Caco-2 (cell line): ENCODE results near the gene RIMKLB. TPM values are rescaled to one million over a fixed set of nuclear protein-coding genes. Genes with fewer than 3 reads are reported as not detected.

Source experiments
- BruUV-seq: library from RNA; stranded (reverse); fragments of 400-500 nt; replicated peaks from 2 replicates; lab custom pipeline; 2021; lab: Mats Ljungman, UMichigan
- CTCF ChIA-PET: fragments of 300-600 bp; sonication (Branson Sonifier 250); formaldehyde crosslinking; loops from one replicate; lab custom pipeline; 2022; ENCODE audit warnings: antibody characterized with exemption; lab: Charles Lee
- POLR2A ChIA-PET: fragments of 300-600 bp; sonication (Branson Sonifier 250); formaldehyde crosslinking; loops from one replicate; lab custom pipeline; 2022; ENCODE audit warnings: antibody characterized with exemption; lab: Charles Lee
- DNase-seq, 2 experiments: peaks; one replicate each; pipeline versions ENCODE4 v3.0.0 to v3.0.0-alpha.2; 2020 to 2022
- H3K27me3 ChIP-seq: replicated peaks from 2 replicates; pipeline ENCODE4 v1.6.0; 2011; ENCODE audit warnings: low read length; ENCODE audit not compliant: control insufficient read depth, insufficient read depth
- H3K36me3 ChIP-seq: 2 replicates; pipeline ENCODE4 v1.5.1; 2011; ENCODE audit warnings: low read length; ENCODE audit not compliant: control insufficient read depth, insufficient read depth
- H3K4me1 ChIP-seq: fragments of 250-450 bp; sonication (Bioruptor Pico); 2 replicates; pipeline ENCODE4 v1.5.1; 2020; ENCODE audit warnings: mild to moderate bottlenecking
- H3K4me3 ChIP-seq: 2 replicates; pipeline ENCODE4 v1.5.1; 2011; ENCODE audit warnings: low read depth, mild to moderate bottlenecking, control low read depth, low read length
- H3K9me3 ChIP-seq: fragments of 250-450 bp; sonication (Bioruptor Pico); 2 replicates; pipeline ENCODE4 v1.5.1; 2020; ENCODE audit warnings: mild to moderate bottlenecking, moderate library complexity
- H3K27ac Mint-ChIP-seq: one replicate; pipeline ENCODE4 v1.8.0; 2022; ENCODE audit warnings: mixed read lengths; ENCODE audit not compliant: unreplicated experiment
- H3K27me3 Mint-ChIP-seq: one replicate; pipeline ENCODE4 v1.8.0; 2022; ENCODE audit warnings: mixed read lengths; ENCODE audit not compliant: insufficient read depth, unreplicated experiment
- H3K36me3 Mint-ChIP-seq: one replicate; pipeline ENCODE4 v1.8.0; 2022; ENCODE audit warnings: mild to moderate bottlenecking, mixed read lengths; ENCODE audit not compliant: insufficient read depth, unreplicated experiment
- H3K4me1 Mint-ChIP-seq: one replicate; pipeline ENCODE4 v1.8.0; 2022; ENCODE audit warnings: low read depth, mixed read lengths; ENCODE audit not compliant: unreplicated experiment
- H3K4me3 Mint-ChIP-seq: one replicate; pipeline ENCODE4 v1.8.0; 2022; ENCODE audit warnings: mild to moderate bottlenecking, moderate library complexity, mixed read lengths; ENCODE audit not compliant: unreplicated experiment
- H3K9me3 Mint-ChIP-seq: one replicate; pipeline ENCODE4 v1.8.0; 2022; ENCODE audit warnings: mixed read lengths; ENCODE audit not compliant: unreplicated experiment
- CTCF ChIP-seq, 2 experiments: fragments of 200-600 bp in 1 of 2; IDR thresholded peaks; 1 replicate in 1 of 2; 2 replicates in 1 of 2; pipeline versions ENCODE4 v1.5.1 to v1.8.0; 2011 to 2022; ENCODE audit warnings: antibody characterized with exemption in 1 of 2, control low read depth in 1 of 2, inconsistent platforms in 1 of 2, low read depth in 1 of 2, low read length in 1 of 2, mild to moderate bottlenecking in 1 of 2, moderate library complexity in 1 of 2; ENCODE audit not compliant: insufficient read depth in 1 of 2, severe bottlenecking in 1 of 2, unreplicated experiment in 1 of 2
- intact Hi-C: fragments of 100-400 bp; cut with micrococcal nuclease; formaldehyde crosslinking; loops from one replicate; pipeline ENCODE4 v1.10.0; 2022; ENCODE audit not compliant: unreplicated experiment
- total RNA-seq: library from RNA; stranded (reverse); gene quantifications from 2 replicates; pipeline ENCODE4 v1.2.3, GENCODE V29; 2022

The RIMKLB gene
- total RNA-seq, 1 experiment from 2014 or later, result 3.3 TPM

DNA sequence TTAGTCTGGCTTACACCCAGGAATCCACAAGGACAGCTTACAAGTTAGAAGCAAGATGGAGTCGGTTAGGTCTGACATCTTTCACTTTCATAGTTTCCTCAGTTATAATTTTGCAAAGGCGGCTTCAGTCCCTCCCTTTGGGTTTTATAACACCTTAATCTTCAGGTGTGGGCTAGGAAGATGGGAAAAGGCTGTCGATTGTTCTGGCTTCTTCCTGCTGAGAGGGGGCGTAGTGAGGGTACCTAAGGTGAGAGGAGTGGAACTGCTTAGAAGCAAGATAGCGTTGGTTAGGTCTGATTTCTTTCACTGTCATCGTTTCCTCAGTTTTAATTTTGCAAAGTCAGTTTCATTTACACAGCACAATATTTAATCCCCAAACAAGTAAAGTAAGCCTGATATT, 134.7 kb downstream of the RIMKLB start:
- BruUV-seq, result no TSS peak
- Mint-ChIP-seq H3K4me1 (peaks cover 5% of the 10 kb centered on the region), H3K27me3 (peaks cover 17% of the 10 kb centered on the region), H3K36me3 (no peaks in the 10 kb centered on the region), H3K4me3 (no peak overlapping the region), H3K27ac (no peak overlapping the region), H3K9me3 (peaks cover 3% of the 10 kb centered on the region)
- intact Hi-C loops, result no loop called here
- Histone ChIP-seq H3K4me3 (no peak overlapping the region), H3K27me3 (no peaks in the 10 kb centered on the region), H3K9me3 (no peaks in the 10 kb centered on the region), H3K36me3 (no peaks in the 10 kb centered on the region), H3K4me1 (no peaks in the 10 kb centered on the region)
- no peak for DNase-seq
- POLR2A ChIA-PET, result no interaction called here
- no peak for TF ChIP-seq CTCF (IDR thresholded peaks at IDR 0.05; ENCODE audit: insufficient read depth in 1 of 2, low read depth in 1 of 2, low read length in 1 of 2, severe bottlenecking in 1 of 2, unreplicated experiment in 1 of 2)
- CTCF ChIA-PET, result no interaction called here

Other genes starting within 250 kb of the RIMKLB start
- gene CLEC6A, start 242.0 kb upstream of the RIMKLB start, total RNA-seq, result not detected in 2 replicates
- gene CLEC4D, start 184.5 kb upstream of the RIMKLB start, total RNA-seq, result not detected in 2 replicates
- not detected in 2 replicates for gene CLEC4E, start 157.1 kb upstream of the RIMKLB start, total RNA-seq
- gene AICDA, start 85.1 kb upstream of the RIMKLB start, total RNA-seq, result not detected in 2 replicates
- 0.61 and 1.00 TPM in 2 replicates for gene MFAP5, start 35.2 kb upstream of the RIMKLB start, total RNA-seq
- gene A2ML1, start 124.6 kb downstream of the RIMKLB start, total RNA-seq, result not detected in 2 replicates
- 25.8 and 28.7 TPM in 2 replicates for gene PHC1, start 216.5 kb downstream of the RIMKLB start, total RNA-seq